KG1 (cell line): ENCODE data around the gene ZNF207.
"Not testable (repeated sequence)": the region's sequence is repeated elsewhere in the genome, so short reads cannot be mapped to it uniquely, and the experiment has no call there.

ENCODE experiments used
- DNase-seq: peaks from one replicate; lab custom pipeline; 2025; lab: John Stamatoyannopoulos, UW

The ZNF207 gene

DNA sequence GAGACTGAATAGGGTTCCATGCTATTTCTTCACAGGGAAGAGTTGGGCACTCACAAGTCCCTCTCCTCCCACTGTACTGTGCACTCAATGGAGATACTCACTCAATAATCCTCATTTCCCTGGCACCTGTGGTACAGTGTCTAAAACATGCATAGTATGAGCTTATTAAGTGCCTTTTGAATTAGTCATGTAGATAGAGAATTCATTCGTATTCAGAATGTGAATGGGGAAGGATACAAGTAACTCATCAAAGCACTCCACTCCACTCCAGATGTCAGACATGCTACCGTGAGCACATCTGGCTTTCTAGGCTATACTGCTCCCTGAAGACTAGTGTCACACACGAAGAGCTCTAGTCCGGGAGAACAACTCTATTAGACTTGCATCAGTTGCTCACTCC is 14.3 kb upstream of the ZNF207 start:
- DNase-seq = no peak

DNA sequence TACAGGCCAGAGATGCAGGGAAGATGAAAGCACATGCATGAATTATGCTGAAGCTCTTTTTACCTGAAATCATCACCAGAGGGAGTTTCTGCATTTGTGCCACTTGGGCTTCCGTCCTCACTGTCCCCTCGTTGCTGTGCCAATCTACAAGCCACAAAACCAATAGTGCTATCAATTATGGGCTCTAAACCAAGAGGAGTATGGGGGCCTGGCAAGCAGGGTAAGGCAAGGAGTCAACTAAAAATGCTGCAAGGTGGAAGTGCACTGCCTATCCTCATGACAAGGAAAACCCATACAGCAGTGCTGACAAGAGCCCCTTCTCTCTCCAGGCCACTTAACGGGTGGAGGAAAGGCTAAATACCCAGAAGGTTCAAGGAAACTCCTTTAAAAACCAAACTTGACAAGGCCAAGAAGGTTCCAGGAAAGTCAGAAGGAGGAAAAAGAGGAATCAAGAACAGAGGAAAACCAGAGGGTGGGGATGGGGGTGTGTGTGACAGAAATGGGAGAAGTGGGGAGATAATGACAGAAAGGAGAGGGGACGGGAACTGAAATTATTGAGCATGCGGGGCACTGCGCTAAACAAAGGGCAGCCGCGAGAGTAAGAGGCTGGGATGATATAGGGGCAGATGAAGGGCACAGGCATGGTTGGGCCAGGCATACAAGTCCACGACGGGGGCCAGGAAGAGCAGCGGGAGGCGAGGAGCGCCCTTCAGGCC is 8.7 kb upstream of the ZNF207 start:
- DNase-seq = peak; percentile 31

DNA sequence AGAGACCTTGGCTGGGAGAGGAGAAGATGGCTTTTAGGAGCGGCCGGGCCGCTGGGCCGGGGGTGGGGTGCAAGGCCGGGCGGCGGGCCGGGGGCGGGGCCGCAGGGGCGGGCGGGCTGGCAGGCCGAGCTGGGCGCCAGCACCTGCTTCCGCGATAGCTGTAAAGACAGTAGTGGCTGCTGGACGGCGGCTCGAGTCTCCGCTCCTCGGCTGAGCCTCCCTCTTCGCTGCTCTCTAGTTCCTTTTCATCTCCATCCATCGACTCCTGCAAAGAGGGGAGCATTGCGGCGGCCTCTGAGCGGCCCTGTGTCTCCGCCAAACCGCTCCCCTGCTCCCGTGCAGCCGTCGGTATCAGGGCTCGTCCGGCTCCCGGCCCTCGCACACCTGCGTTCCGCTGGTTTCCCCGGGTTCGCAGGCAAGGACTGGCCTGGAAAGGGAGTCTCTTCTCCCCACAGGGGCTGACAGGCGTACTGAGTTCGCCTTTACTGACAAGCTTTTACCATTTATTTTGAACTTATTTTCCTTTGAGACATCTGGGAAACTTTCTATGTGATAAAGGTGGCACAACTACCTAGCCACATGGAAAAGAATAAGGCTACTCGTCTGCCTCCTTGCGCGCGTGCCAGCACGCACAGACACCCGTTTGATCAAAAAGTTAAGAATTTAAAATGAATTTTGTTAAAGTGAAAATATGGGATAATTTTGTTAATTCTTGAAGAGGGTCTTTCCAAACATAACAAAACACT is 7.9 kb upstream of the ZNF207 start, which contains the start of gene C17orf75:
Gene C17orf75, minus strand, starts transcription at position 317 of the 746 bp plus-strand sequence. Its CDS starts 34 bp downstream, at position 283.
- DNase-seq = peak; percentile 51

DNA sequence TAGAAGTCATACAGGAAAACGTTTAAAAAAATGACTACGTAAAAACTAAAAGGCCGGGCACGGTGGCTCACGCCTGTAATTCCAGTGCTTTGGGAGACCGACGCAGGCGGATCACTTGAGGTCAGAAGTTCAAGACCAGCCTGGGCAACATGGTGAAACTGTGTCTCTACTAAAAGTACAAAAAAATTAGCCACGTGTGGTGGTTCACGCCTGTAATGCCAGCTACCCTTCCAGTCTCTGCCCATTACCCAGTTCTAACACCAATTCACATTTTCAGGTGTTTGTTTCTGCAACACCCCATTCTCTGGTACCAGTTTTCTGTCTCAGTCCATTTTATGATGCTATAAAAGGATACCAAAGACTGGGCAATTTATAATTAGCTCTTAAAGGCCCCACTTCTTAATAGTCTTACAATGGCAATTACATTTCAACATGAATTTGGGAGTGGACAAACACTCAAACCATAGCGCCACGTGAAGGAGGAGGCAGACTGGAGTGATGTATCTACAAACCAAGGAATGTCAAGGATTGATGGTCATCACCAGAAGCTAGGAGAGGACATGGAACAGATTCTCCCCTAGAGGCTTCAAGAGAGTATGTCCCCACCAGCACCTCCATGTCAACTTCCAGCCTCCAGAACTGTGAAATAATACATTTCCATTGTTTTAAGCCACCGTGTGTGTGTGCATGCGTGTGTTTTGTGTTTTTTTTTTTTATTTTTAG is 7.2 kb upstream of the ZNF207 start:
- no peak for DNase-seq

DNA sequence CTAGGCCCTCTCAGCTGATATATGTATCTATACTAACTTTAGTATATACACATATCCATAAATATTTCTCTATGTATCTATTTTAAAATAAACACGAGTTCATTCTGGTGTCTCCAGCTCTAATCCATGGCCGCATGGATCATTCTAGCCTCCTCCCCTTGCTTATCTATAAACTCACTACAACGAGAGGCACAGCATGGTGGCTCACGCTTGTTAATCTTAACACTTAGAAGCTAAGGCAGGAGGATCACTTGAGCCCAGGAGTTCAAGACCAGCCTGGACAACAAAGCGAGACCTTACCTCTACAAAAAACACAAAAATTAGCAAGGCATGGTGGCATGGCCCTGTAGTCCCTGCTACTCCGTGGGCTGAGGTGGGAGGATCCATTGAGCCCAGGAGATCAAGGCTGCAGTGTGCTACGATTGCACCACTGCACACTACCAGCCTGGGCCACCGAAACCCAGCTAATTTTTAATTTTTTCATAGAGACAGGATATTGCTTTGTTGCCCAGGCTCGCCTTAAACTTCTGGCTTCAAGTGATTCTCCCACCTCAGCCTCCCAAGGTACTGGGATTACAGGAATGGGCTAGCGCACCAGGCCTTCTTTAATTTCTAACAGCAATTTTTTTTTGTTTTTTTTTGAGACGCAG is 3.9 kb upstream of the ZNF207 start:
- no peak for DNase-seq

DNA sequence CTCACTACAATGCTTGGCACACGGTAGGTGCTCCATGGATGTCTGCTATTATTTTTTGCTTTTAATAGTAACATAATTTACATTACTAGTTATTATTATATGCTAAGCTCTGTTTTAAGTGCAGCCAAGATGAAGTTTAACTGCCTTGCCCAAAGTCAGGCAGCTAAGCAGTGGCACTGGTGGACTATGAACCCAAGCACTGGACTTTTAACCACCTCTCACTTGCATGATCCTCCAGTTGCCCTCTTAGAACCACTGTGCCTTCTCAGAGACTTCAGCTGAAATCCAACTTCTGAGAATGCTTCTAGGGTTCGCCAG is 1.5 kb upstream of the ZNF207 start:
- no peak for DNase-seq

DNA sequence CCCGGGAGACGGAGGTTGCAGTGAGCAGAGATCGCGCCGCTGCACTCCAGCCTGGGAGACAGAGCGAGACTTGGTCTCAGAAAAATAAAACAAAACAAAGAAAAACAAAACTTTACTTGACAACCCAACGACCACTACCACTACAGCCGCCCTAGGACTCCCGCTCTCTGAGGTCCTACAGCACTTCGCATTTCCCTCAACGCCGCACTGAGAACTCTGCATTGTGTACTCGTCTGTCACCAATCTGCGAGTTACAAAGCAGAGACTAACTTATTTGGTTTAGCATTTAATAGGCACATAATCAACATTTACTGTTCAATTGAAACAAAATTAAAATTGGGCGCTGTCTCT is 479 bp upstream of the ZNF207 start:
- no peak for DNase-seq

DNA sequence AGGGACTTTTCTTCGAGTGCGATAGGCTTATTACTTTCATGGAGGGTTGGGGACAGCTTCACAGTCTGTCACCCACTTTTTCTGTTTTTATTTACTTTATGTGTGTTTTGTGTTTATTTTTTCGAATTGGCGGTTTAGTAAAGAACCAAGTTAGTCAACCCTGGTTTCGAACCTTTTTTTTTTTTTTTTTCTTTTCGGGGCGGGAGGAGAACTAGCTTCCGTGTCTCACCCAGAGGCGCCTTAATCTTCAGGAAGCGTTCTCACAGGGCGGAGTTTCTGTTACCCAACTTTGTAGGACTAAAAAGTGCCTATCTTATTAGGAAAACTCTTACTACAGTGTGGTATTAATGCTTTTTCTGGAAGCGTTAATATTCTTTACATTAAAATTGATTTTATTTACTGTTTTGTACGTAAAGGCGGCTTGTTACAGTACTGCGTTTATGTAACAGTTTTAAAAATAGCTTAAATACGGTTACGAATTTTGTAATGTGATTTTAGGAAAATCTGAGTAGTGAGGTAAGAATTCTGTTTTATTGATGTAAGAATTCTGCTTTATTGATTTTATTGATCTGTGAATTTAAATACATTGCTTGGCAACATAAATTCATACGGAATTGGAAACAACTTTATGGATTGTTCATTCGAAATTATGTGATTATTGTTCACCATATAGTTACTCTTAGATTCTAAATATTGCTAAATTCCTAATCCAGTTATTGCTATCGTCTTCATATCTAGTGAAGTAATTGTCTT is 885 bp downstream of the ZNF207 start:
- no peak for DNase-seq

DNA sequence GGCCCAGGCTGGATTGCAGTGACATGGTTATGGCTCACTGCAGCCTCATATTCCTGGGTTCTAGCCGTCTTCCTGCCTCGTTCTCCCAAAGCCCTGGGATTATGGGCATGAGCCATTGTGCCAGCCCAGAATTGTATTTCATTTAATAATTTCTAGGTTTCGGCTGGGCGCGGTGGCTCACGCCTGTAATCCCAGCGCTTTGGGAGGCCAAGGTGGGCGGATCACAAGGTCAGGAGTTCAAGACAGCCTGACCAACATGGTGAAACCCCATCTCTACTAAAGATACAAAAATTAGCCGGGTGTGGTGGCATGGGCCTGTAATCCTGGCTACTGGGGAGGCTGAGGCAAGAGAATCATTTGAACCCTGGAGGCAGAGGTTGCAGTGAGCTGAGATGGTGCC is 2.8 kb downstream of the ZNF207 start:
- not testable (repeated sequence) for DNase-seq

DNA sequence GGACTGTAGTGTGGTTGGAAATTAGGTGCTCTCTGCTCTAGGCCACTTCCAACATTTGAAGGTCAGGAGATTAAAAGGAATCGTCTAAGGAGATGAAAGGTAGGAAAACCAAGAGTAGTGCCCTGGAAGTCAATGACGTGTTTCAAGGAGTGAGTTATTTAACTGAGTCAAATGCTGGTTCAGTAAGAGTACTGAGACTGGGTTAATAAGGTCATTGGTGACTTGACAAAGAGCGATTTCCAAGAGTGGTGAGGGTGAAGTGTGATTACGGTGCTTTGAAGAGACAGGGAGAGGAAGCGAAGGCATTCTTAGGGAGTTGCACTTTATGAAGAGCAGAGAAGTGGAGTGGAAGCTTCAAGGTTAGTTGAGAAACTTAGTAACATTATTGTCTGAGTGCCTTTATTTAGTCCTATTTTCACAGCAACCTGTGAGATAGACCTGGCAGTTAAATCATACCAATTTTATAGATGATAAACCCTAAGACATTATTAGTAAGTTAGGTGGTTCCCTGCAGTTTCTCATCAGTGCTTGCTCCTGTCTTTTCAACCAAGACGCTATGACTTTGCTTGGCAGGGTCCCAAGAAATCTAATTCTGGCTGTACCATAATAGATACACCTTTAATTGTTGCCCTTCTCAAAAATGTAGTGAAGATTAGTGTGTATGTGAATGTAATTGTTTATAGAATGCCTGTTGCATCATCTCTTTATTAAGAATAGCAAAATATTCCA is 5.9 kb downstream of the ZNF207 start:
- no peak for DNase-seq

DNA sequence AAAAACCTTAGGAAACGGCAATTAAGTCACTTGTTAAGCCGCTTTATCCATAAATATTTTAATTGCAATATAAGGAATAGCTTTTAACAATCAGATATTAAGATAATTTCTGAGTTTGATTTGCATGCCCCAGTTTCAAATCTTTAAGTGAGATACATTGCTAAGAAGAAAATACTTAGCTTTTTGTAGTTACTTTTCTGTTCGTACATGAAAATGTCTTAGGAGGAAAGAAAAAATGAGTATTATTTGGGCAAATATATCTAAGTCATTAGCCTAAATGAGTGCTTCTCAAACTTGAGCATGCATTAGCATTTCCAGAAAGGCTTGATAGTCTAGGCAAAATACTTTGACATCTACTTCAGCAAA is 6.4 kb downstream of the ZNF207 start:
- no peak for DNase-seq

DNA sequence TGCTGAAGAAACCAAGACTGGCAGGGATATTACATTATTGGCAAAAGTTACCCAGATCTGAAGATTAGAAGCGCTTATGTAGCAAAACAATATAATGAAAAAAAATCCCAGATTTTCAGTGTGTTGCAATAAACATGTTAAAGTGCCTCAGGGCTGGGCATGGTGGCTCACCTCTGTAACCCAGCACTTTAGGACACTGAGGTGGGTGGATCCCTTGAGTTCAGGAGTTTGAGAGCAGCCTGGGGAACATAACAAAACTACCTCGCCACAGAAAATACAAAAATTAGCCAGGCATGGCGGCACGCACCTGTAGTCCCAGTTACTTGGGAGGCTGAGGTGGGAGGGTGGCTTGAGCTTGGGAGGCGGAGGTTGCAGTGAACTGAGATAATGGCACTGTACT is 6.8 kb downstream of the ZNF207 start:
- no peak for DNase-seq

DNA sequence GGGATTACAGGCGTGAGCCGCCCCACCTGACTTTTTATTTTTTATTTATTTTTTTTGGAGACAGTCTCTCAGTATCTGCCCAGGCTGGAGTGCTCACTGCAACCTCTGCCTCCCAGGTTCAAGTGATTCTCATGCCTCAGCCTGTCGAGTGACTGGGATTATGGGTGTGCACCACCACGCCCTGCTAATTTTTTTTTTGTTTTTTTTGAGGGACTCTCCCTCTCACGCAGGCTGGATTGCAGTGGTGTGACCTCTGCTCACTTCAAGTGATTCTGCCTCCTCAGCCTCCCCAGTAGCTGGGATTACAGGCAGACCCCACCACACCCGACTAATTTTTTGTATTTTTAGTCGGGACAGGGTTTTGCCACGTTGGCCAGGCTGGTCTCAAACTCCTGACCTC is 7.7 kb downstream of the ZNF207 start:
- DNase-seq = no peak

DNA sequence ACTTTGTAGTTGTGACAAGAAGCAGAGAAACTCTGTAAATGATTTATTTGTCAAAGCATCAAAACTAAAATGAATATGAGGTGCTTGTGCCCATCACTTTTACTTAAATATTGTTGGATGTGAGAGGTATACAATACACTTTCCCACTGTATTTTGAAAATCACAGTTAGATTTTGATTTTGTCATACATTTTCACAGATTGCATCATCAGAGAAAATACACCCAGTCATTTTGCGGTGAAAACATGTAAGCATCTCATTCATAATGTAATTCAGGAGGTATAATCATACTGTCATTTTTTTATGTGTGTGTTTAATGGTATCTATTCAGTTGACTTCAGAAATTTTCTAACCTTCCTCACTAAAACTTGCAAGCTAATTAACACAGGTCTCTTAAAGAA is 11.3 kb downstream of the ZNF207 start:
- DNase-seq = no peak

DNA sequence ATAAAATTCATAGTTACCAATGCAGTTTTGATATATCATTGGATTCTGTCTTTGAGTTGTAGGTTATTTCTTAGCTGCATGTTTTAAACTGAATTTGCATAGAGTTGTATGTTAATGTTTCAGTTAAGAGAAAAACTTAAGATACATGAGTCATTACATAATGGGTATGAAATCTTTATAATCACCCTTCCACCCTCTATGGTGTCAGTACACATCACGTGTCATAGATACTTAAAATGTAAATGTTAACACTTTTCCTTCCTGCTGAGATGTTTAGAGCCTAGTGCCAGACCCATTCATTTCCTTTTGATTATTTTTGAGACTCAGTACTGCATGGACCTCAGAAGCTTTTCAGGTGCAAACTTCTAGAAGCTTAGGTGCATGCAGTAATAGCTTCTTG is 20.5 kb downstream of the ZNF207 start:
- DNase-seq = no peak

DNA sequence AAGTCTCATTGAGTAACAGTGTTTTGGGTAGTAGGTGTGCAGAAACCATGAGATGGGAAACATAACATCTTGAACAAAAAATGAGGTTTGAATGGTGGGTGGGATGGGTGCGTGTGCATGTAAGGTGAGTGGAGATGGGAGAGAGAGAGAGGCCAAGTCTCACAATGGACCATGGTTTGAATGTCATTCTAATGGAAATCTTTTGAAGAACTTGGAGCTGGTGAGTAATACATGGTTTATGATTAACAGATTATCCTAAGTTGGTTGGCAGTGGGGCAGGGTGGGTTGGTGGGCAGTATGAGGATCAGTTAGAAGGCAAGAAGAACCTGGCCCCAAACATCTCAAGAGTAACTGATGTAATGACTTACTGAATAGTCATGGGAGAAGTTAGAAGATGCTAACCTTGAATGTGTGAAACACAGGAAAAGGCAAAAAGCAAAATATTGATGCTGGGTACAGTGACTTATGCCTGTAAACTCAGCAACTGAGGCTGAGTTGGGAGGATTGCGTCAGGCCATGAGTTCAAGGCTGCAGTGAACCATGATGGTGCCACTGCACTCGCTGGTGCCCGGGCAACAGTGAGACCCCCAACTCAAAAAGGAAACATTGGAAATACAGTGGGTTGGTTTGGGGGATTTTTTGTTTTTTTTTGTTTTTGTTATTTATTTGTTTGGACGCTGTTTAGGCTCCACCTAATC is 32.7 kb downstream of the ZNF207 start:
- DNase-seq = no peak

DNA sequence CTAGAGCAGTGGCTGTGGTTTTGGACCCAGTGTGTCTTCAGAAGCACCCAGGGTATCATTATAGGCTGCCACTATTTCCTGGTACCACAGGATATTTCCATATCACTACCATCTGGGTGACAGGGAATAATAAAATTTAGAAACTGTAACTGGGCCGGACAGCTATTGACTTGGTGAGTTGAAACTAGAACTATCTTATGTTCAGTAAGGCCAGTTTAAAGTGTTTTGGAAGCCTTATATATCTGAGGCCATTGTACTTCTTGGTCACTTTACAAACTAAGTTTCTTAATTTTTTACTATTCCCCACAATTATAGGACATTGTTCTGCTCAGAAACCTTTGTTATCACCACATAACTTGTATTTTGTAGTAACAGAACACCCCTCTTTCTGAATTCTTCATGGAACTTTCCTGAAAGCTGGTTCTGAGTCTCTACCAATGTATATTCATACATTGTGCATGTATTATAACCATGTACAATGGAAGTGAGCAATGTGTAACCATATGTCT is 34.0 kb downstream of the ZNF207 start:
- no peak for DNase-seq

DNA sequence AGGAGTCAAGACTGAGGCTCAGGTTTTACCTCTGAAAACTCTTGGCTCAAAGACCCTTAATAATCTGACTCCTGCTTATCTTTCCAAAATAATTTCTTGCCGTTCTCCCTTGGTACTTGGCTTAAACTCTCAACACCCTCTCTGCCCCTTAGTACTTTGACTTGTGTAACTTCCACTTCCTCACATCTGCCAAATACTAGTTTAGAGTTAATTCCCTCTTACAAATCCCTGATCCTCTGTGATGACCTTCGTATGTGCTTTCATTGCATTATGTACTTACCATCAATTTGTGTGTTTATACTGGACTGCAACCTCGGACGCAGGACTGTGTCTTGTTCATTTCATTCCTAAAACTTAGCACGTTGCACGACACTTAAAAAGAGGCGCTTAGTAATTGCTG is 35.2 kb downstream of the ZNF207 start:
- DNase-seq = no peak

DNA sequence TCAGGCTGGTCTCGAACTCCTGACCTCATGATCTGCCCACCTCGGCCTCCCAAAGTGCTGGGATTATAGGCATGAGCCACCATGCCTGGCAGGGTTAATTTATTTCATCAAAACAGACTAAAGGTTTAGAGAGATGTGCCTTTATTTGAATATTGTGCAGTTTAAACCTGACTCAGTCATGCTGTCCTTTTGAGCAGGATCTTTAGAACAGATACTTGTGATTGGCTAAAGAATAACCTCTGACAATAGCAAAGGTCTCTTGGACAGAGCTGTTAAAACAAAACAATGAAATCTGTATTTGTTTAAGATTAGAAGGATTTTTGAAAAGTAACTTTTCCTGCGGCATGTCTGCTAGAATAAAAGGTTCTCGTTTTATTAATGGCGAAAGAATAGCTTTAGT is 36.0 kb downstream of the ZNF207 start:
- no peak for DNase-seq

DNA sequence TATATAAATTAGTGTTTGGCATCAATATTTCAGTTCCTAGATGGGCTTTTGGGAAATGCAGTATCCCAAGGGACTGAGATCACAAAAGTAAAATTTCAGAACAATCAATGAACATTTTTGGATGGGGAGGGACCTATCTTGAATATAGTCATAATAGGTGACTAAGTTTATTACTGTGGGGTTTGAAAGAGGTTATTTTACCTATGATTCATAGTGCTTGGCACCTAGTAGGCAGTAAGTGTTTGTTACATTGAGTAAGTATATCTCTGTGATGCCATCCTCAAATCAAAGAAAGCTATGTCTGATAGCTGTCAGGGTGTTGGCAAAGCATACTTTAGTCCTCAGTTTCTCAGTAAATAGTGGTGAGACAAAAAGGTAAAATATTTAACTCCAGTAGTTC is 36.9 kb downstream of the ZNF207 start:
- no peak for DNase-seq

DNA sequence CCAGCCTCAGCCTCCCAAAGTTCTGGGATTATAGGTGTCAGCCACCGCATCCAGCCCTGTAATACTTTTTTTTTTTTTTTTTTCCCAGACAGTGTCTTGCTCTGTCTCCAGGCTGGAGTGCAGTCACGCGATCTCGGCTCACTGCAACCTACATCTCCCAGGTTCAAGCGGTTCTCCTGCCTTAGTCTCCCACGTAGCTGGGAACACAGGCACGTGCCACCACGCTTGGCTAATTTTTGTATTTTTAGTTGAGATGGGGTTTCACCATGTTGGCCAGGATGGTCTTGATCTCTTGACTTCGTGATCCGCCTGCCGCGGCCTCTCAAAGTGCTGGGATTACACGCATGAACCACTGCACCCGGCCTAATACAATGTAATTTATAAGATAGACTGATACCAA is 38.2 kb downstream of the ZNF207 start:
- not testable (repeated sequence) for DNase-seq
